ENCODE data around the gene TMEM116.
"Not testable (repeated sequence)": the region's sequence is repeated elsewhere in the genome, so short reads cannot be mapped to it uniquely, and the experiment has no call there.

- not testable (repeated sequence) for TF ChIP-seq CTCF, POLR2A, EP300 (IDR thresholded peaks at IDR 0.05)
These were observed 23.6 kb upstream of the TMEM116 start for GRCh38 chr12:112036614-112037013.
